ENCODE measurements around the gene MEGF11.

The MEGF11 gene

GRCh38 chr15:65926899-65927298, 326.7 kb downstream of the MEGF11 start:
- no peak for DNase-seq (ENCODE audit: low read depth, low spot score)
- H3K4me1 ChIP-seq (ENCODE audit: insufficient read depth, insufficient read length) = no peaks in the 10 kb centered on the region
- H3K36me3 ChIP-seq (ENCODE audit: insufficient read depth, insufficient read length, low read length) = no peaks in the 10 kb centered on the region
- H3K27me3 ChIP-seq (ENCODE audit: insufficient read depth, insufficient read length) = no peaks in the 10 kb centered on the region
- H3K9me3 ChIP-seq (ENCODE audit: insufficient read depth, low read length) = no peaks in the 10 kb centered on the region
- TF ChIP-seq SUZ12 (IDR thresholded peaks at IDR 0.05; ENCODE audit: extremely low read depth, insufficient read depth, insufficient read length) (no peak), YY1 (IDR thresholded peaks at IDR 0.05; ENCODE audit: insufficient read depth, insufficient read length) (no peak), ZNF274 (IDR thresholded peaks at IDR 0.05; ENCODE audit: low read depth, low read length) (no peak)
- no peak overlapping the region for H3K9ac ChIP-seq (ENCODE audit: insufficient read length, low read depth)
- no peak overlapping the region for H3K4me3 ChIP-seq (ENCODE audit: insufficient read length, low read depth)

GRCh38 chr15:65926459-65926858, 327.1 kb downstream of the MEGF11 start:
- Histone ChIP-seq H3K27me3 (ENCODE audit: insufficient read depth, insufficient read length) (no peaks in the 10 kb centered on the region), H3K36me3 (ENCODE audit: insufficient read depth, insufficient read length, low read length) (no peaks in the 10 kb centered on the region), H3K9ac (ENCODE audit: insufficient read length, low read depth) (no peak overlapping the region), H3K4me1 (ENCODE audit: insufficient read depth, insufficient read length) (no peaks in the 10 kb centered on the region), H3K9me3 (ENCODE audit: insufficient read depth, low read length) (no peaks in the 10 kb centered on the region), H3K4me3 (ENCODE audit: insufficient read length, low read depth) (no peak overlapping the region)
- TF ChIP-seq SUZ12 (IDR thresholded peaks at IDR 0.05; ENCODE audit: extremely low read depth, insufficient read depth, insufficient read length) = no peak
- no peak for TF ChIP-seq YY1 (IDR thresholded peaks at IDR 0.05; ENCODE audit: insufficient read depth, insufficient read length)
- TF ChIP-seq ZNF274 (IDR thresholded peaks at IDR 0.05; ENCODE audit: low read depth, low read length) = no peak
- no peak for DNase-seq (ENCODE audit: low read depth, low spot score)

- no peak for TF ChIP-seq ZNF274 (IDR thresholded peaks at IDR 0.05; ENCODE audit: low read depth, low read length)
- TF ChIP-seq SUZ12 (IDR thresholded peaks at IDR 0.05; ENCODE audit: extremely low read depth, insufficient read depth, insufficient read length) = no peak
- TF ChIP-seq YY1 (IDR thresholded peaks at IDR 0.05; ENCODE audit: insufficient read depth, insufficient read length) = no peak
- Histone ChIP-seq H3K27me3 (ENCODE audit: insufficient read depth, insufficient read length) (no peaks in the 10 kb centered on the region), H3K36me3 (ENCODE audit: insufficient read depth, insufficient read length, low read length) (no peaks in the 10 kb centered on the region), H3K4me1 (ENCODE audit: insufficient read depth, insufficient read length) (no peaks in the 10 kb centered on the region), H3K9me3 (ENCODE audit: insufficient read depth, low read length) (no peaks in the 10 kb centered on the region), H3K4me3 (ENCODE audit: insufficient read length, low read depth) (no peak overlapping the region), H3K9ac (ENCODE audit: insufficient read length, low read depth) (no peak overlapping the region)
- DNase-seq (ENCODE audit: low read depth, low spot score) = no peak
Observed at GRCh38 chr15:65925338-65925737, 328.2 kb downstream of the MEGF11 start.

- no peak for TF ChIP-seq YY1 (IDR thresholded peaks at IDR 0.05; ENCODE audit: insufficient read depth, insufficient read length)
- no peak for TF ChIP-seq ZNF274 (IDR thresholded peaks at IDR 0.05; ENCODE audit: low read depth, low read length)
- TF ChIP-seq SUZ12 (IDR thresholded peaks at IDR 0.05; ENCODE audit: extremely low read depth, insufficient read depth, insufficient read length) = no peak
- Histone ChIP-seq H3K36me3 (ENCODE audit: insufficient read depth, insufficient read length, low read length) (no peaks in the 10 kb centered on the region), H3K9ac (ENCODE audit: insufficient read length, low read depth) (no peak overlapping the region), H3K9me3 (ENCODE audit: insufficient read depth, low read length) (no peaks in the 10 kb centered on the region), H3K27me3 (ENCODE audit: insufficient read depth, insufficient read length) (no peaks in the 10 kb centered on the region), H3K4me1 (ENCODE audit: insufficient read depth, insufficient read length) (no peaks in the 10 kb centered on the region), H3K4me3 (ENCODE audit: insufficient read length, low read depth) (no peak overlapping the region)
- DNase-seq (ENCODE audit: low read depth, low spot score) = no peak
Observed at GRCh38 chr15:65924004-65924403, 329.5 kb downstream of the MEGF11 start.

- no peaks in the 10 kb centered on the region for H3K36me3 ChIP-seq (ENCODE audit: insufficient read depth, insufficient read length, low read length)
- H3K4me1 ChIP-seq (ENCODE audit: insufficient read depth, insufficient read length) = no peaks in the 10 kb centered on the region
- H3K4me3 ChIP-seq (ENCODE audit: insufficient read length, low read depth) = no peak overlapping the region
- TF ChIP-seq ZNF274 (IDR thresholded peaks at IDR 0.05; ENCODE audit: low read depth, low read length) (no peak), YY1 (IDR thresholded peaks at IDR 0.05; ENCODE audit: insufficient read depth, insufficient read length) (no peak), SUZ12 (IDR thresholded peaks at IDR 0.05; ENCODE audit: extremely low read depth, insufficient read depth, insufficient read length) (no peak)
- H3K27me3 ChIP-seq (ENCODE audit: insufficient read depth, insufficient read length) = no peaks in the 10 kb centered on the region
- DNase-seq (ENCODE audit: low read depth, low spot score) = no peak
- no peaks in the 10 kb centered on the region for H3K9me3 ChIP-seq (ENCODE audit: insufficient read depth, low read length)
- no peak overlapping the region for H3K9ac ChIP-seq (ENCODE audit: insufficient read length, low read depth)
Observed at GRCh38 chr15:65923264-65923663, 330.3 kb downstream of the MEGF11 start.

GRCh38 chr15:65922621-65923020, 330.9 kb downstream of the MEGF11 start:
- no peak overlapping the region for H3K4me3 ChIP-seq (ENCODE audit: insufficient read length, low read depth)
- DNase-seq (ENCODE audit: low read depth, low spot score) = no peak
- H3K9me3 ChIP-seq (ENCODE audit: insufficient read depth, low read length) = no peaks in the 10 kb centered on the region
- H3K36me3 ChIP-seq (ENCODE audit: insufficient read depth, insufficient read length, low read length) = no peaks in the 10 kb centered on the region
- H3K4me1 ChIP-seq (ENCODE audit: insufficient read depth, insufficient read length) = no peaks in the 10 kb centered on the region
- TF ChIP-seq SUZ12 (IDR thresholded peaks at IDR 0.05; ENCODE audit: extremely low read depth, insufficient read depth, insufficient read length) (no peak), ZNF274 (IDR thresholded peaks at IDR 0.05; ENCODE audit: low read depth, low read length) (no peak), YY1 (IDR thresholded peaks at IDR 0.05; ENCODE audit: insufficient read depth, insufficient read length) (no peak)
- H3K27me3 ChIP-seq (ENCODE audit: insufficient read depth, insufficient read length) = no peaks in the 10 kb centered on the region
- no peak overlapping the region for H3K9ac ChIP-seq (ENCODE audit: insufficient read length, low read depth)

GRCh38 chr15:65921780-65922179, 331.8 kb downstream of the MEGF11 start:
- Histone ChIP-seq H3K4me3 (ENCODE audit: insufficient read length, low read depth) (no peak overlapping the region), H3K4me1 (ENCODE audit: insufficient read depth, insufficient read length) (peaks cover 4% of the 10 kb centered on the region), H3K36me3 (ENCODE audit: insufficient read depth, insufficient read length, low read length) (no peaks in the 10 kb centered on the region), H3K9ac (ENCODE audit: insufficient read length, low read depth) (no peak overlapping the region), H3K9me3 (ENCODE audit: insufficient read depth, low read length) (no peaks in the 10 kb centered on the region), H3K27me3 (ENCODE audit: insufficient read depth, insufficient read length) (no peaks in the 10 kb centered on the region)
- no peak for DNase-seq (ENCODE audit: low read depth, low spot score)
- no peak for TF ChIP-seq YY1 (IDR thresholded peaks at IDR 0.05; ENCODE audit: insufficient read depth, insufficient read length)
- TF ChIP-seq SUZ12 (IDR thresholded peaks at IDR 0.05; ENCODE audit: extremely low read depth, insufficient read depth, insufficient read length) = no peak
- TF ChIP-seq ZNF274 (IDR thresholded peaks at IDR 0.05; ENCODE audit: low read depth, low read length) = no peak
